GM06990 (cell line): ENCODE measurements around the gene DDOST.

ENCODE experiments used
- DNase-seq: peaks from one replicate; pipeline ENCODE4 v3.0.0-alpha.2; 2011; ENCODE audit not compliant: insufficient read length; ENCODE audit errors: extremely low read depth
- H3K27me3 ChIP-seq: replicated peaks from 2 replicates; pipeline ENCODE4 v1.6.0; 2011; ENCODE audit warnings: low read length; ENCODE audit not compliant: control insufficient read depth, insufficient read depth
- H3K36me3 ChIP-seq: 2 replicates; pipeline ENCODE4 v1.5.1; 2011; ENCODE audit warnings: low read length; ENCODE audit not compliant: control insufficient read depth, insufficient read depth
- H3K4me3 ChIP-seq: replicated peaks from 2 replicates; pipeline ENCODE4 v1.5.1; 2011; ENCODE audit warnings: low read depth, mild to moderate bottlenecking, control low read depth, low read length
- CTCF ChIP-seq: IDR thresholded peaks from 2 replicates; pipeline ENCODE4 v1.5.1; 2011; ENCODE audit warnings: low read length, control low read depth, mild to moderate bottlenecking, inconsistent platforms; ENCODE audit not compliant: insufficient read depth, poor library complexity, severe bottlenecking

DDOST gene

GRCh38 chr1:20689645-20690056 lies 28.5 kb upstream of the DDOST start:
- DNase-seq: no peak
- Histone ChIP-seq H3K27me3 (no peaks in the 10 kb centered on the region; the same call in 1 of the 2 replicates), H3K36me3 (no peaks in the 10 kb centered on the region), H3K4me3 (no peak overlapping the region)
- TF ChIP-seq CTCF: no peak

- Histone ChIP-seq H3K36me3 (no peaks in the 10 kb centered on the region), H3K4me3 (no peak overlapping the region), H3K27me3 (no peaks in the 10 kb centered on the region; the same call in 1 of the 2 replicates)
- no peak for DNase-seq
- no peak for TF ChIP-seq CTCF
These were observed 25.9 kb upstream of the DDOST start for GRCh38 chr1:20686883-20687725.

- H3K4me3 ChIP-seq: no peak overlapping the region
- DNase-seq: no peak
- H3K27me3 ChIP-seq: no peaks in the 10 kb centered on the region; the same call in 1 of the 2 replicates
- TF ChIP-seq CTCF: no peak
- no peaks in the 10 kb centered on the region for H3K36me3 ChIP-seq
These were observed 24.6 kb upstream of the DDOST start for GRCh38 chr1:20685741-20686140.

- DNase-seq: no peak
- Histone ChIP-seq H3K27me3 (no peaks in the 10 kb centered on the region; the same call in 1 of the 2 replicates), H3K36me3 (no peaks in the 10 kb centered on the region), H3K4me3 (no peak overlapping the region)
- TF ChIP-seq CTCF: no peak
These were observed 24.0 kb upstream of the DDOST start for GRCh38 chr1:20685099-20685662.

GRCh38 chr1:20684651-20685050 lies 23.5 kb upstream of the DDOST start:
- no peaks in the 10 kb centered on the region for H3K36me3 ChIP-seq
- no peak for DNase-seq
- H3K27me3 ChIP-seq: no peaks in the 10 kb centered on the region; the same call in 1 of the 2 replicates
- TF ChIP-seq CTCF: no peak
- H3K4me3 ChIP-seq: no peak overlapping the region
